ACC112 (cell line): Measurements from ENCODE around the gene PUM2.
"Not testable (repeated sequence)": the region's sequence is repeated elsewhere in the genome, so short reads cannot be mapped to it uniquely, and the experiment has no call there.

Source experiments
- H2AFZ ChIP-seq: fragments of 200-600 bp; sonication (generic); one replicate; pipeline ENCODE4 v1.6.0; 2017; ENCODE audit warnings: antibody characterized with exemption, low read length; ENCODE audit not compliant: unreplicated experiment
- H3K27ac ChIP-seq: fragments of 200-600 bp; sonication (generic); 2 replicates; pipeline ENCODE4 v1.5.1; 2014; ENCODE audit warnings: low read depth, mild to moderate bottlenecking, antibody characterized with exemption, low read length, moderate library complexity
- H3K27me3 ChIP-seq: fragments of 200-600 bp; sonication (generic); 2 replicates; pipeline ENCODE4 v1.6.1; 2014; ENCODE audit warnings: mild to moderate bottlenecking, antibody characterized with exemption, low read length, moderate library complexity, mixed read lengths; ENCODE audit not compliant: insufficient read depth
- H3K36me3 ChIP-seq: fragments of 200-600 bp; sonication (generic); 2 replicates; pipeline ENCODE4 v1.6.1; 2016; ENCODE audit warnings: mild to moderate bottlenecking, antibody characterized with exemption, low read length, moderate library complexity, mixed read lengths; ENCODE audit not compliant: insufficient read depth
- H3K4me1 ChIP-seq: fragments of 200-600 bp; sonication (generic); one replicate; pipeline ENCODE4 v1.6.1; 2016; ENCODE audit warnings: low read length, mixed read lengths; ENCODE audit not compliant: insufficient read depth, unreplicated experiment, control insufficient read depth
- H3K4me3 ChIP-seq: fragments of 200-600 bp; sonication (generic); 2 replicates; pipeline ENCODE4 v1.5.1; 2014; ENCODE audit warnings: mild to moderate bottlenecking, low read depth, low read length
- H3K79me2 ChIP-seq: fragments of 200-600 bp; sonication (generic); one replicate; pipeline ENCODE4 v1.6.0; 2016; ENCODE audit warnings: low read length; ENCODE audit not compliant: control insufficient read depth, unreplicated experiment, insufficient read depth

The PUM2 gene

DNA sequence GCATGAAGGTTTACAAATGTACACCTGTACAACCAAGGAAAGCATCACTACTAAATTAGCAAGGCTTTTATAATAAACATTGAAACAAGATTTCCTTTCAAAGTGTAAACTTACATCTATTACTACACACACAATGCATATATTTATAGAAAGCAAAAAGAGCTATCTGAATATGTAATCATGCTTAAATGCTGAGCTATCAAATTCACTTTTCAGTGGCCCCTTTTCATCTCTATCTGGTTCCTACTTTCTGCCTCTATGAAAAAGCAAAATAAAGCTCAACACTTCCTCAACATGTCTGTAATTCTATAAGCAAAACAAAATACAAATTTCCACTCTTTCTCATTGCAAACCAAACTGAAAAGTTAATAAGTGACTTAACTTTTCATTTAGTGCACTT, 100.2 kb downstream of the PUM2 start:
- H3K4me3 ChIP-seq, result no peak overlapping the region
- H2AFZ ChIP-seq, result no peak overlapping the region
- peaks cover 55% of the 10 kb centered on the region for H3K36me3 ChIP-seq
- H3K4me1 ChIP-seq, result no peaks in the 10 kb centered on the region
- H3K27me3 ChIP-seq, result no peaks in the 10 kb centered on the region
- no peak overlapping the region for H3K27ac ChIP-seq
- no peaks in the 10 kb centered on the region for H3K79me2 ChIP-seq

DNA sequence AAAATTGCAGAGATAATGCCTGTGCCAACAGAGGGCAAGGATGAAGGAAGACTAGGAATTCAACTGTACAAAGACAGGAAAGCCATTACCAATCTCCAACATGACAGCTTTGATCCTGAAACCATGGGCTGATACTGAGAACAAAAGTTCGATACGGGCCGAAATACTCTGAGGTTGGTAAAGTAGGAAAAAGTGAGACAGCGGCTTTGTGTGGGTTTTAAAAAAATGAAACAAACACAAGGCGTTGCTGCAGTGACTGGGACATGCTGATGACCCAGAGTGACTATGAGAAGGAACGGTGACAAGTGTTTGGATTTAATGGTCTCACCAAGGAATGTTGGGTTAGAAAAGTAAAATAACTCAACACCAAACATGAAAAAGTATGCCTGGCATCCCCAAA, 101.5 kb downstream of the PUM2 start:
- Histone ChIP-seq H3K4me3 (no peak overlapping the region), H2AFZ (no peak overlapping the region), H3K36me3 (peaks cover 46% of the 10 kb centered on the region), H3K27ac (no peak overlapping the region), H3K27me3 (no peaks in the 10 kb centered on the region), H3K79me2 (no peaks in the 10 kb centered on the region), H3K4me1 (no peaks in the 10 kb centered on the region)

- Histone ChIP-seq H3K36me3 (peaks cover 28% of the 10 kb centered on the region), H3K79me2 (no peaks in the 10 kb centered on the region), H2AFZ (no peak overlapping the region), H3K4me3 (no peak overlapping the region), H3K27ac (no peak overlapping the region), H3K27me3 (no peaks in the 10 kb centered on the region), H3K4me1 (no peaks in the 10 kb centered on the region)
Measured at GRCh38 chr2:20247084-20247483, 103.6 kb downstream of the PUM2 start.

DNA sequence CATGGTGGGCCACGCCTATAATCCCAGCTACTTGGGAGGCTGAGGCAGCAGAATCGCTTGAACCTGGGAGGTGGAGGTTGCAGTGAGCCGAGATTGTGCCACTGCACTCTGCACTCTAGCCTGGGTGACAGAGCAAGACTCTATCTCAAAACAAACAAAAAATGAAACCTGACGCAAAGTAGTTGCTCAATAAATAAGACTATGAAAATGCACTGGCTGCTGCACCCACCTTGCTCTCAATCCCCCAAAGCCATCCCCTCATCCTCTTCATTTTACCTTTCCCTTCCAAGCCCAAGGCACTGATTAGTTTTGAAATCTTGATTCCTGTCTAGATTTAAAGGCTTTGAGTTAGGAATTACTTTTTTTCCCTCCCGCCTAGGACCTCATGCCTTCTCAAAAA, 107.0 kb downstream of the PUM2 start:
- not testable (repeated sequence) for H3K79me2 ChIP-seq, H2AFZ ChIP-seq, H3K4me3 ChIP-seq, H3K36me3 ChIP-seq, H3K4me1 ChIP-seq, H3K27me3 ChIP-seq, H3K27ac ChIP-seq

GRCh38 chr2:20242727-20243377, 107.8 kb downstream of the PUM2 start:
- Histone ChIP-seq H3K27me3 (peaks cover 4% of the 10 kb centered on the region; the same call in 1 of the 2 replicates), H3K27ac (no peak overlapping the region), H3K79me2 (no peaks in the 10 kb centered on the region), H3K4me1 (no peaks in the 10 kb centered on the region), H3K4me3 (no peak overlapping the region), H3K36me3 (no peaks in the 10 kb centered on the region), H2AFZ (no peak overlapping the region)

GRCh38 chr2:20241973-20242726, 108.5 kb downstream of the PUM2 start:
- no peaks in the 10 kb centered on the region for H3K4me1 ChIP-seq
- H3K4me3 ChIP-seq, result no peak overlapping the region
- no peaks in the 10 kb centered on the region for H3K79me2 ChIP-seq
- H3K27me3 ChIP-seq, result peaks cover 5% of the 10 kb centered on the region; the same call in 1 of the 2 replicates
- no peak overlapping the region for H3K27ac ChIP-seq
- no peaks in the 10 kb centered on the region for H3K36me3 ChIP-seq
- H2AFZ ChIP-seq, result no peak overlapping the region

DNA sequence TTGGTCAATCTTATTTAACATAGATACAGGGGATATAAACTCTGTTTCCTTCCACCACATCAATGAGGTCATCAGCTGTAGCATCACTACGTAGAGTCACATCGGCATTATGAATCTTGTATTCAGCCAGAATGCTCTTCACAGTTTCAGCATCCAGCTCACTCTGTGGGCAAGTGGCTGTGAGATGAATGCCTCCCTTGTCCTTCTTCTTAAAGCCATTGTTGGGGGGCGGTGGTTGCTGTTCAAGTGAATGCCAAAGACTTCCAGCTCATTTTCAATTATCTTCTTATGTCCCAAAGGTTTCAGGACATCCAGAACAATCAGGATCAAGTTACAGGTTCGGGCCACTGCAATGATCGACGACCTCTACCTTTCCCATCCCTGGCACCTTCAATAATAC, 110.4 kb downstream of the PUM2 start:
- H3K4me1 ChIP-seq, H3K27ac ChIP-seq, H2AFZ ChIP-seq, H3K4me3 ChIP-seq, H3K27me3 ChIP-seq, H3K79me2 ChIP-seq, H3K36me3 ChIP-seq: not testable (repeated sequence)

- H3K27ac ChIP-seq, result no peak overlapping the region
- peaks cover 3% of the 10 kb centered on the region for H3K4me1 ChIP-seq
- peaks cover 5% of the 10 kb centered on the region; the same call in 1 of the 2 replicates for H3K27me3 ChIP-seq
- H3K79me2 ChIP-seq, result no peaks in the 10 kb centered on the region
- H3K4me3 ChIP-seq, result no peak overlapping the region
- no peaks in the 10 kb centered on the region for H3K36me3 ChIP-seq
- H2AFZ ChIP-seq, result no peak overlapping the region
Measured at GRCh38 chr2:20236496-20236895, 114.1 kb downstream of the PUM2 start.

DNA sequence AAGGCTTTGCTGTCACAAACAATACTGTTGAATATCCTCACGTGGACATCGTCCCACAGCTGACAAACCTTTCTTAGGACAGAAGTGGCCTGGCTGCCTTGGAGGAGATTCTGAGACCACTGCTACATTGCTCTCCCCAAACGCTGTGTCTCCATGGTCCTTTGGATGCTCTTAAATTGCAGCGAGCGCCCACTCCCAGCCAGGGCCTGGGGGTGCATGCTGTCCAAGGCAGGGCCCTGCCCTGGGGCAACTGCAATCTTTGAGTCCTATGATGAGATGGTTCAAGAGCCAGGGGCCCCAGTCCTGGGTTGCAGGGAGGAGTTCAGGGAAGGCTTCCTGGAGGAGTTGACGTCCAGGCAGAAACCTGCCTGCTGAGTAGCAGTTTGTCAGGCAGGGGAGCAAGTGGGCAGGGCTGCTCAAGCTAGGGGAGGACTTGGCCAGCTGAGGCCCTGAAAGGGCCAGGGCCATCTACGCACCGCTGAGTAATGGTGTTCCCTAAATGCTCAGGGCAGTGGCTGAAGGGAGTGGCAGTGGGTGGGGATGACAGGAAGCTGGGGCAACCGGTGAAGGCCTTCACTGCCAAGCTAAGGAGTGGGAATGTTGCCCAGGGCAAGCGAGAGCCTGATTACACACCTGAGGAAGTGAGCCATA, 114.9 kb downstream of the PUM2 start:
- no peaks in the 10 kb centered on the region for H3K79me2 ChIP-seq
- no peak overlapping the region for H3K27ac ChIP-seq
- H3K36me3 ChIP-seq, result no peaks in the 10 kb centered on the region
- H3K4me3 ChIP-seq, result no peak overlapping the region
- H3K27me3 ChIP-seq, result peaks cover 5% of the 10 kb centered on the region; the same call in 1 of the 2 replicates
- peaks cover 7% of the 10 kb centered on the region for H3K4me1 ChIP-seq
- H2AFZ ChIP-seq, result no peak overlapping the region

- not testable (repeated sequence) for H3K27ac ChIP-seq, H3K4me1 ChIP-seq, H3K27me3 ChIP-seq, H2AFZ ChIP-seq, H3K4me3 ChIP-seq, H3K79me2 ChIP-seq, H3K36me3 ChIP-seq
Measured at GRCh38 chr2:20234597-20234996, 116.0 kb downstream of the PUM2 start.

- Histone ChIP-seq H3K4me1 (peaks cover 7% of the 10 kb centered on the region), H3K79me2 (no peaks in the 10 kb centered on the region), H3K27ac (no peak overlapping the region)
Measured at GRCh38 chr2:20232837-20233207, 117.8 kb downstream of the PUM2 start.

More at GRCh38 chr2:20232837-20233207, 117.8 kb downstream of the PUM2 start:
- Histone ChIP-seq H3K36me3 (no peaks in the 10 kb centered on the region), H3K4me3 (no peak overlapping the region), H3K27me3 (peaks cover under 1% of the 10 kb centered on the region; the same call in 1 of the 2 replicates), H2AFZ (no peak overlapping the region)
